M059J (cell line): ENCODE results near the gene LCP1. TPM values are rescaled to one million over a fixed set of nuclear protein-coding genes. Genes with fewer than 3 reads are reported as not detected.
"Not testable (repeated sequence)": the region's sequence is repeated elsewhere in the genome, so short reads cannot be mapped to it uniquely, and the experiment has no call there.

Experiments
- DNase-seq: peaks from one replicate; pipeline ENCODE4 v3.0.0-alpha.2; 2012; ENCODE audit warnings: low read depth
- total RNA-seq: library from RNA; depleted of rRNA; stranded (reverse); fragments of >200 nt; shearing (Covaris generic); gene quantifications from 2 replicates; pipeline ENCODE4 v1.2.3, GENCODE V29; 2014

LCP1 gene
- total RNA-seq, 1 experiment from 2014 or later = 29.6 TPM

- DNase-seq = no peak
These were observed 569 bp downstream of the LCP1 start for GRCh38 chr13:46181377-46181839.

- no peak for DNase-seq
These were observed 1.8 kb downstream of the LCP1 start for GRCh38 chr13:46179969-46180763.

GRCh38 chr13:46179491-46179908 lies 2.5 kb downstream of the LCP1 start:
- DNase-seq = no peak

GRCh38 chr13:46178821-46179220 lies 3.2 kb downstream of the LCP1 start:
- no peak for DNase-seq

GRCh38 chr13:46178143-46178542 lies 3.8 kb downstream of the LCP1 start:
- no peak for DNase-seq

- no peak for DNase-seq
These were observed 5.2 kb downstream of the LCP1 start for GRCh38 chr13:46176756-46177155.

GRCh38 chr13:46173656-46174055 lies 8.3 kb downstream of the LCP1 start:
- DNase-seq = no peak

- peak; percentile 70 for DNase-seq
These were observed 9.4 kb downstream of the LCP1 start for GRCh38 chr13:46172531-46172991.

GRCh38 chr13:46171739-46172138 lies 10.2 kb downstream of the LCP1 start:
- no peak for DNase-seq

GRCh38 chr13:46171217-46171616 lies 10.8 kb downstream of the LCP1 start:
- DNase-seq = no peak

GRCh38 chr13:46170687-46171086 lies 11.3 kb downstream of the LCP1 start:
- no peak for DNase-seq

GRCh38 chr13:46170268-46170667 lies 11.7 kb downstream of the LCP1 start:
- DNase-seq = no peak

- DNase-seq = no peak
These were observed 12.2 kb downstream of the LCP1 start for GRCh38 chr13:46169758-46170157.

- DNase-seq = no peak
These were observed 13.2 kb downstream of the LCP1 start for GRCh38 chr13:46168783-46169182.

GRCh38 chr13:46168341-46168740 lies 13.6 kb downstream of the LCP1 start:
- DNase-seq = peak; percentile 25

- DNase-seq = no peak
These were observed 14.9 kb downstream of the LCP1 start for GRCh38 chr13:46166947-46167610.

GRCh38 chr13:46166224-46166584 lies 15.8 kb downstream of the LCP1 start:
- DNase-seq = no peak

- peak; percentile 76 for DNase-seq
These were observed 16.3 kb downstream of the LCP1 start for GRCh38 chr13:46165485-46166223.

GRCh38 chr13:46164661-46165060 lies 17.3 kb downstream of the LCP1 start:
- no peak for DNase-seq

GRCh38 chr13:46162741-46163140 lies 19.2 kb downstream of the LCP1 start:
- DNase-seq = not testable (repeated sequence)

GRCh38 chr13:46160471-46161066 lies 21.4 kb downstream of the LCP1 start:
- peak; percentile 55 for DNase-seq

GRCh38 chr13:46160065-46160464 lies 21.9 kb downstream of the LCP1 start:
- no peak for DNase-seq
